HEK293T (cell line): Measurements from ENCODE around the gene CTCFL.

Experiments used
- BHLHE40 ChIP-seq: fragments of 450-650 bp; IDR thresholded peaks from 2 replicates; pipeline ENCODE4 v1.6.1; 2016; ENCODE audit warnings: mild to moderate bottlenecking, moderate library complexity, borderline replicate concordance
- ELF4 ChIP-seq: fragments of 450-650 bp; IDR thresholded peaks from 2 replicates; pipeline ENCODE4 v1.6.1; 2017; ENCODE audit warnings: antibody characterized with exemption
- FOXA1 ChIP-seq: fragments of 450-650 bp; IDR thresholded peaks from 2 replicates; pipeline ENCODE4 v1.6.1; 2016; ENCODE audit warnings: mild to moderate bottlenecking
- FOXK2 ChIP-seq: fragments of 450-650 bp; IDR thresholded peaks from 2 replicates; pipeline ENCODE4 v1.6.1; 2016; ENCODE audit warnings: mild to moderate bottlenecking
- FOXM1 ChIP-seq: fragments of 450-650 bp; IDR thresholded peaks from 2 replicates; pipeline ENCODE4 v1.6.1; 2017; ENCODE audit warnings: mild to moderate bottlenecking, borderline replicate concordance
- L3MBTL2 ChIP-seq: fragments of 450-650 bp; conservative IDR thresholded peaks from 2 replicates; pipeline ENCODE4 v1.6.1; 2016; ENCODE audit warnings: mild to moderate bottlenecking
- LEF1 ChIP-seq: fragments of 450-650 bp; IDR thresholded peaks from 2 replicates; pipeline ENCODE4 v1.6.1; 2017; ENCODE audit warnings: mild to moderate bottlenecking, borderline replicate concordance
- NFRKB ChIP-seq: fragments of 450-650 bp; IDR thresholded peaks from 2 replicates; pipeline ENCODE4 v1.6.1; 2016; ENCODE audit warnings: mild to moderate bottlenecking, moderate library complexity
- SUZ12 ChIP-seq: fragments of 450-650 bp; IDR thresholded peaks from 2 replicates; pipeline ENCODE4 v1.6.1; 2016; ENCODE audit warnings: mild to moderate bottlenecking
- ZNF384 ChIP-seq: fragments of 450-650 bp; IDR thresholded peaks from 2 replicates; pipeline ENCODE4 v1.6.1; 2016

GRCh38 chr20:57504411-57504810 is 20.5 kb downstream of the CTCFL start:
- no peak for TF ChIP-seq FOXK2
- no peak for TF ChIP-seq LEF1
- no peak for TF ChIP-seq ZNF384
- TF ChIP-seq SUZ12 = no peak
- TF ChIP-seq BHLHE40 = no peak
- TF ChIP-seq FOXM1 = no peak
- no peak for TF ChIP-seq FOXA1
- no peak for TF ChIP-seq L3MBTL2
- no peak for TF ChIP-seq NFRKB
- no peak for TF ChIP-seq ELF4
